ENCODE data around the gene MYH7B.

MYH7B gene

GRCh38 chr20:34992751-34993417 lies 37.2 kb downstream of the MYH7B start:
- no peak for DNase-seq (ENCODE audit: low read depth)

GRCh38 chr20:34993941-34994508 lies 38.4 kb downstream of the MYH7B start:
- no peak for DNase-seq (ENCODE audit: low read depth)

GRCh38 chr20:34994509-34995131 lies 39.0 kb downstream of the MYH7B start:
- DNase-seq (ENCODE audit: low read depth), result no peak

GRCh38 chr20:34995192-34995591 lies 39.5 kb downstream of the MYH7B start:
- DNase-seq (ENCODE audit: low read depth), result no peak

- DNase-seq (ENCODE audit: low read depth), result no peak
Measured at GRCh38 chr20:34995696-34996095, 40.0 kb downstream of the MYH7B start.

GRCh38 chr20:34996243-34997028 lies 40.8 kb downstream of the MYH7B start:
- DNase-seq (ENCODE audit: low read depth), result no peak

GRCh38 chr20:34997131-34997561 lies 41.5 kb downstream of the MYH7B start:
- no peak for DNase-seq (ENCODE audit: low read depth)

- no peak for DNase-seq (ENCODE audit: low read depth)
Measured at GRCh38 chr20:34997774-34998173, 42.1 kb downstream of the MYH7B start.

- no peak for DNase-seq (ENCODE audit: low read depth)
Measured at GRCh38 chr20:34998331-34998950, 42.8 kb downstream of the MYH7B start.

GRCh38 chr20:34999021-34999451 lies 43.4 kb downstream of the MYH7B start:
- DNase-seq (ENCODE audit: low read depth), result no peak

- DNase-seq (ENCODE audit: low read depth), result no peak
Measured at GRCh38 chr20:34999782-35000181, 44.1 kb downstream of the MYH7B start.

- DNase-seq (ENCODE audit: low read depth), result no peak
Measured at GRCh38 chr20:35000311-35000921, 44.7 kb downstream of the MYH7B start.

GRCh38 chr20:35000922-35001595 lies 45.4 kb downstream of the MYH7B start:
- no peak for DNase-seq (ENCODE audit: low read depth)

- DNase-seq (ENCODE audit: low read depth), result no peak
Measured at GRCh38 chr20:35001596-35002362, 46.1 kb downstream of the MYH7B start.

- no peak for DNase-seq (ENCODE audit: low read depth)
Measured at GRCh38 chr20:35002426-35003210, 47.0 kb downstream of the MYH7B start.

GRCh38 chr20:35003211-35004031 lies 47.8 kb downstream of the MYH7B start:
- DNase-seq (ENCODE audit: low read depth), result no peak

GRCh38 chr20:35004051-35004725 lies 48.5 kb downstream of the MYH7B start:
- DNase-seq (ENCODE audit: low read depth), result no peak
